Liver (tissue), 3 donors: ENCODE data around the gene AP1S2.

Source experiments
- JUND ChIP-seq, 2 donors: IDR thresholded peaks; 2 replicates each; pipeline ENCODE4 v1.6.1; 2016; ENCODE audit warnings: antibody characterized with exemption in 2 of 2
- SP1 ChIP-seq: IDR thresholded peaks from 2 replicates; pipeline ENCODE4 v1.6.1; 2018; ENCODE audit warnings: antibody characterized with exemption, mild to moderate bottlenecking
- TAF1 ChIP-seq: conservative IDR thresholded peaks from 2 replicates; pipeline ENCODE4 v1.6.1; 2016; ENCODE audit warnings: antibody characterized with exemption, mild to moderate bottlenecking
- YY1 ChIP-seq: IDR thresholded peaks from 2 replicates; pipeline ENCODE4 v1.6.1; 2016; ENCODE audit warnings: antibody characterized with exemption, mild to moderate bottlenecking
- TF ChIP-seq, protein P1 (sequence below): fragments of 150-350 bp; IDR thresholded peaks from 2 replicates; pipeline ENCODE4 v1.5.1; 2017; ENCODE audit warnings: improper control_type of control experiment, low read depth, low read length; ENCODE audit not compliant: missing input control
- donor health status: healthy.
- donor health status: healthy.

DNA sequence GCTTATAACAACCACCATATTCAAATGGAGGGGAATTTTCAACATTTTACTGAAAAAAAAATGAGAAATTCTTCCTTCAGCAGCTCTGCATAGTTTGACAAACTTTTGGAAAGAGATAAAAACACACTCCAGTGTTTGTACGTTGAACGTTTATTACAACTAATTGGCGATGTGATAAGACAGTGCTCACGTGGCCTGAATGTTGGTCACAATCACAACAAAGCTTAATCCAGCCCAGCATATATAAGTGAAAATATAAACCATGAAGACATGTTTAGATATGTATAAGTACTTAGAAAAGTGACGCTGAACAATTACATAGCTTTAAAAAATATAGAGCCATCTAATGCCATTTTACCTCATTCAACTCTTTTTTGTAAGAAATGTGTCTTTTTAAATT, 28.7 kb downstream of the AP1S2 start:
- TF ChIP-seq, protein P1, sequence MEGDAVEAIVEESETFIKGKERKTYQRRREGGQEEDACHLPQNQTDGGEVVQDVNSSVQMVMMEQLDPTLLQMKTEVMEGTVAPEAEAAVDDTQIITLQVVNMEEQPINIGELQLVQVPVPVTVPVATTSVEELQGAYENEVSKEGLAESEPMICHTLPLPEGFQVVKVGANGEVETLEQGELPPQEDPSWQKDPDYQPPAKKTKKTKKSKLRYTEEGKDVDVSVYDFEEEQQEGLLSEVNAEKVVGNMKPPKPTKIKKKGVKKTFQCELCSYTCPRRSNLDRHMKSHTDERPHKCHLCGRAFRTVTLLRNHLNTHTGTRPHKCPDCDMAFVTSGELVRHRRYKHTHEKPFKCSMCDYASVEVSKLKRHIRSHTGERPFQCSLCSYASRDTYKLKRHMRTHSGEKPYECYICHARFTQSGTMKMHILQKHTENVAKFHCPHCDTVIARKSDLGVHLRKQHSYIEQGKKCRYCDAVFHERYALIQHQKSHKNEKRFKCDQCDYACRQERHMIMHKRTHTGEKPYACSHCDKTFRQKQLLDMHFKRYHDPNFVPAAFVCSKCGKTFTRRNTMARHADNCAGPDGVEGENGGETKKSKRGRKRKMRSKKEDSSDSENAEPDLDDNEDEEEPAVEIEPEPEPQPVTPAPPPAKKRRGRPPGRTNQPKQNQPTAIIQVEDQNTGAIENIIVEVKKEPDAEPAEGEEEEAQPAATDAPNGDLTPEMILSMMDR = no peak
- no peak for TF ChIP-seq TAF1
- TF ChIP-seq SP1 = no peak
- no peak for TF ChIP-seq YY1
- TF ChIP-seq JUND (IDR thresholded peaks at IDR 0.05) = no peak
